Measurements from ENCODE around the gene KRT86.
"Not testable (repeated sequence)": the region's sequence is repeated elsewhere in the genome, so short reads cannot be mapped to it uniquely, and the experiment has no call there.

KRT86 gene

DNA sequence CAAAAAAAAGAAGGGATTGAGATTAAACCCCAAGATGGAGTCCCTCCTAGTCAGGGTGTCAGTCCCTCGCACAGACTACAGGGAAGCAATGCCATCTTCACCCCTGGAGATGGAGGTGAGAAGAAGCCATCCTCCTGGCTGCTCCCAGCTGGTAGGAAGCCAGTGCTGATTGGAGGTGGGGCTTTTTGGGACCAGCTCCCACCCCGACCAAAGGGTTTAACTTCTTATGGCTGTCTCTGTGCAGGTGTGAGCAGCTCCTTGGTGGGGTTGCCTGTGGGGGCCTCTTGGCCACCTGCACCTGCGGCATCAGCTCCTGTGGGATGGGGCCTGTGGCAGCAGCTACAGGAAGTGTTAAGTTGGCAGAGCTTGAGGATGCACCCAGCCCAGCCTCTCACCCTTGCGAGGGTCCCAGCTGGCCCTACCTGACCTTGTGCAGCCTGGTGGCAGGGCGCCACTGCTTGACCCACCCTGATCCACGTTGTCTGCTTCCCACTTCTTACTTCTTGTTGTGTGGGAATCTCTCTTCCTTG is 3.8 kb upstream of the KRT86 start:
- no peak for DNase-seq

DNA sequence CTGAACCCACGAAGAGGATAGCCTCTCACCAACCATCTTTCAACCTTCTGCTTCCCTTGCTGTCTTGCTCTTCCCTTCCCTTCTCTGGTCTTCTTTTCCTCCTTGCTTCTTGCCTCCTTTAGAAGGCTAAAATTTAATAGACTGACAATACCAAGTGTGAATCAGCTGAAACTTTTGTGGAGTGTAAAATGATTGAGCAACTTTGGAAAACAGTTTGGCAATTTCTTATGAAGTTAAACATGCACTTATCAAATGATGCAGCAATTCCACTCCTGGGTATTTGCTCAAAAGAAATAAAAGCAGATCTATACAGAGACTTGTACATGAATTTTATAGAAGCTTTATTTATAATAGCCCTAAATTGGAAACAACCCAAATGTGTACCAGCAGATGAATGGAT is 3.3 kb upstream of the KRT86 start:
- no peak for DNase-seq

DNA sequence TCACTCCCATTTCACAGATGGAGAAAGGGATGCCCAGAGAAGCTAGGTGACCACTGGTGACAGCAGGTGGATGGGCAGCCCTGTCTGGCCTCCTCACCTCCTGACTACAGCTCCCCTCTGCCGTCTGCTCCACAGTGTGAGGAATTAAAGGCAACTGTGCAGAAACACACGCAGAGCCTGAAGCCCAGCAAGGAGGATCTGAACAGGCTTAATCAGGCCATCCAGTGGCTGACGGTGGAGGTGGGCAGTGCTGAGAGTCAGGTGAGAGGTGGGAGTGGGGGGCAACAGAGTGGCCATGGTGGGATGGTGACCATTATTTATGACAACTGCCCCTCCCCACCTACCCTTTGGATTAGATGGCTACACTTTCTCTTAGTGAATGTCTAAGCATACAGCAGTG is 1.2 kb downstream of the KRT86 start:
- DNase-seq: no peak

GRCh38 chr12:52277486-52278245 is 3.2 kb downstream of the KRT86 start:
- DNase-seq: no peak

DNA sequence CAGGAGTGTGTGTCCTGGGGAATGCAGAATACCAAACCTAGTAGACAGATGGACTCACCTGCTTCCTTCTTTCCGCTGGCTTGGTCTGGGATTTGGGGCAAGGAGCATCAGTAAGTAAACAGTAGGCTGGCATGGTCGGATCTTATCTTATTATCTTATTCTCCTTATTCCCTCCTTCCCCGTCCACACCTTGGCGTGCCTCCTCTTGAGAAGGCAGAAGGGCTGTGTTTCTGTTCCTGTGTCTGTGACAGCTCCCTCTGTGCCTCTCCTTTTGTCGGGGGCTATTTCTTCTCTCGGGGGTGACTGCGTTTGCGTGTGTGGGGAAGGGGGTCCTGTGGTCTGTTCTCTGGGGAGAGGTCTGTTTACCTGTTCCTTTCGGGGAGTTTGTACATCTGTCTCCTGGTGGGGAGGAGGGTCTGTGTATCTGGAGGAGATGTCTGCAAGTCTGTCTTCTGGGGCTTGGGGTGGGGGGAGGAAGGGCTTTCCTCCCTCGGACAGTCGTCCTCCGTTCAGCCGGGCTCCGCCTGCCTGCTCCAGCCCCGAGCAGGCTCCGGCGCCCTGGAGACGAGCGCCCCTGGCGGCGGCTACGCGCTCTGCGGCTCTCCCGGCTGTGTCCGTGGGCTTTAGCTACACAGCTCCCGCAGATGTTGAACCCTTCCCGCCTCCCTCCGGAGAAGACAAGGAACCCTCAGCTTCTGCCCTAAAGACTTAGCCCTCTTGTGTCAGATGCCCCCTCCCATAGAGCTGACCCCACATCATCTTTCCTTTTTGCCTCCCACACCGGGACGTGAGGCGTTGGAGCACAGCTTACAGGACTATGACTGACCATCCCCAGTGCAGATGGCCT is 4.4 kb downstream of the KRT86 start:
- peak; percentile 55 to 60 for DNase-seq

DNA sequence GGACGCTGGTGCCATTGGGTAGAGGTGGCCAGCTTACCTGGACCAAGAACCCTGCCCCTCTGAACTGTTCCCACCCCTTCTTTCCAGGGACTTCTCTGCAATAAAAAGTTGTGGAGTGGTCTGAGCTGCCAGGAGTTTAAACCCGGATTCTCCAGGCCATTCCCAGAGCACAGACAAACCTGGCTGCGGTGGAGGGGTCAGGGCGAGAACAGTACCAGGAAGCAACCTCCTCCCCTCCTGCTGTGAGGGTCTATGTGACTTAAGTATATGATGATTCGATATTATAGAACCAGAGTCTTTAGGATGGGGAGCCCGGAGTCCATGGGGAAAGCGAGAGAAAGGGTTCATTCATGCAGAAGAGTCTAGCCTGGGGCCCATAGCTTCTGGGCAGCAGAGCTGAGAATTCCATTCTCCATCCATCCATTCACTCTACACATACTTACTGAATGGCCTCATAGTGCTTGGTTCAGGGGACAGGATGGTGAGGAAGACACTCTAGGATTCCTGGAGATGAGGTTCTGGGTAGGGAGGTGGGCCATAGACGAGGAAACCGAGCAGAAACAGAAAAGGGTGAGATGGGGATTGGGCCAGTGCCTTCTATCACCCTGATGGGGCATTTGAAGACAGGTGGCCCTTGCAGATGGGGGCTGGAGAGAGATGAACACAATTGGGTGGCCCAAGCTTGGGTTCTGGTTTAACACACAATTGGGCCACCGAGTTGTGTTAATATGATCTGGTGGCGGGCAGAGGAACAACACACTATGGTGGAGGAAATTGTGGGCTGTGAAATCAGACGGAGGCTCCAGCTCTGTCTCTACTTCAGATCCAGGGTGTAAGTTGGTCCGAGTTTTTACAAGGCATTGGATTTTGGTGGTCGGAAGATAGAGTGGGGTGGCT is 5.2 kb downstream of the KRT86 start:
- no peak for DNase-seq

GRCh38 chr12:52280319-52280795 is 5.9 kb downstream of the KRT86 start:
- DNase-seq: no peak

GRCh38 chr12:52280796-52281560 is 6.5 kb downstream of the KRT86 start:
- no peak for DNase-seq

GRCh38 chr12:52284562-52285171 is 10.2 kb downstream of the KRT86 start:
- DNase-seq: no peak

- DNase-seq: no peak
Measured at GRCh38 chr12:52285172-52285745, 10.8 kb downstream of the KRT86 start.

DNA sequence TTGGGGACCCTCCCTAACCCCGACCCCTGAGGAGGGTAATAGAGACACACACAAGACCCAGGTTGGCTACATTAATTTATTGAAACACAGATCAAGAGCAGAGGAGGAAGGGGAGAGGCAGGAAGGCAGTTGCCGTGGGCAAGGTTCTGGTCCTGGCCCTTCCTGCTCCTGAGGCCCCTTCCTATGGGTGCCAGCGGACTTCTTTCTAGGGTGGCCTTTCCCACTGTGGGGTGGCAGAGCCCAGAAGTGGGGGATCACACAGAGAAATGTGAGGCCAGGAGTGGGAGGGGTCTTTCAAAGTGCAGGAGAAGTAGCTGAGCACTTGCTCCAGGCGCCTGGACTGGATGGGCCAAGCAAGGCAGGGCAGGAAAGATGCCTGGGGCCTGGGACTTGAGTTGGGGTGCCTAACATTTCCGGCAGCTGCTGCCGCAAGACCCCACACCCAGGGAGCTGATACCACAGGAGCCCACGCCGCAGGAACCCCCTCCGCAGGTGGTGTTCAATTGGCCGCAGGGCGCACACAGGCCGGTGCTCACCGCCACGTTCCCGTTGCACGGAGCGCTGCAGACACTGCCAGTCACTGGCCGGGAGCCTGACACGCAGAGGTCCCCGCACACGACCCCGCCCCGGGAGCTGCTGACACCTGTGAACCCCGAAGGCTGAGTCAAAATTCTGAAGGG is 11.5 kb downstream of the KRT86 start:
- no peak for DNase-seq

DNA sequence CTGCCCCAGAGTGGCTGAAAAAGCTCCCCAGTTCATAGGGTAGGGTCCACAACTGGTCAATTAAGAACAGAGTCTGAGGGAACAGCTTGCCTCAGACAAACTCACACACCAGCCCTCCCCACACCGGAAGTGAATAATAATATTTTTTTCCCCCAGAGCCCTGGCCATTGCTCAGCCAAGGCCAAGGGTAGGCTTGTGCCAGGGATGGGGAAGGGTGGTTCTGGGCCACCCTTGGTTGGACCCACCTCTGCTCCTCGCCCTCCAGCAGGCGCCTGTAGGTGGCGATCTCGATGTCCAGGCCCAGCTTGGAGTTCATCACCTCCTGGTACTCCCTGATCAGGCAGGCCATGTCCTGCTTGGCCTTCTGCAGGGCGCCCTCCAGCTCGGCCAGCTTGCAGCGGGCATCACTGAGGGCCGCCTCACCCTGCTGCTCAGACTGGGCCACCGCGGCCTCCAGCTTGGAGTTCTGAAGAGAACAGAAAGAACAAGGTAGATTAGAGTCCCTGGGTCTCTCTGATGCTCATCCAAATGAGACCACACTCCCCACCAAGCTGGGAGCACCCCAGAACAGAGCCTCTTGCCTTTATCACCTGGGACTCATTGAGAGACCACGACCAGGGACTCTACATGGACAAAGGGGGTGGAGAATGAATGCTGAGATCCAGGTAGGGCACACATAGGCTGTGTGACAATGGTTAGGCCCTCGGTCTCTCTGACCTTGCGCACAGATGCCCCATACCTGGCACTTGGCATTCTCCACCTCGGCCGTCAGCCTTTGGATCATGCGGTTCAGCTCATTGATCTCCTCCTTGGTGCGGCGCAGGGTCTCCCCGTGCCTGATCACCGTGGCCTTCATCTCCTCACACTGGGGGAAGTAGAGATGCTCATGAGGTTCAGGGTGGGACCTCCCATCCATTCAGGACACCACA is 12.7 kb downstream of the KRT86 start:
- DNase-seq: not testable (repeated sequence)

DNA sequence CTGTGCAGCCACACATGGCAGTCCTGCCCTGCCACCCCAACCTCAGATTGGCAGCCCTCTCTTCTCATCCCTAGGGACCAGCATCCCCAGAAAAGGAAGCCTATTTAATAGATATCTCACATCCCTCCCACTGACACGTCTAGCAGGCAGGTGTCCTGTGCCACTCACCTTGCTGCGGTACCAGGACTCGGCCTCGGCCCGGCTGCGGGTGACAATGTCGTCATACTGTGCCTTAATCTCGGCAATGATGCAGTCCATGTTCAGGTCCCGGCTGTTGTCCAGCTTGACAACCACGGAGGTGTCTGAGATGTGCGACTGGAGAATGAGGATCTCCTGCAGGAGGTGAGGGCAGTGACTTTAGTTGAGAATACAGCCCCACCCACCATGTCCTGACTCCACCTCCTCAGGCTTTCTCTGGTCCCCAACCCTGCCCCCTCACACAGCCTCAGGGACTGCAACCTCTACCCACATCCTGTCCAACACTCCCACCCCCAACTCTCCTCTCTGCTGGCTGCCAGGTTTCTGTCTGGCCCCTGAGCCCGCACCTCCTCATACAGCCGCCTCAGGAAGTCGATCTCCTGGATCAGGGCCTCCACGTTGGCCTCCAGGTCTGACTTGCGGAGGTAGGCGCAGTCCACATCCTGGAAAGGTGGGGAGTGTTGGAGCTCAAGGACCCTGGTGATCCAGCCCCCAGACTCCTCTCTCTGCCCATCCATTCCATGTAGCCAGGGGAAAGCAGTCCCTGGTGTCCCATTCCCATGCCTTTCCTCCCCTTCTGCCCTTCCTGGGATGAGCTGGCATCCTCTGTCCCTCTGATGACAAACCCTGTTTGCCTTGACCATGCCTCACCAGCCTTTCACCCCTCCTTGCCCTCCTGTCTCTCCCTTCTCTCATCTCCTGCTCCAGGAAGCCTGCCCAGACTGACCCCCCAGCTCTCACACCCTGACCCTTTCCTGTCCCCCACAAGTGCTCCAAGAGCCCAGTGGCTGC is 13.7 kb downstream of the KRT86 start:
- DNase-seq: not testable (repeated sequence)

DNA sequence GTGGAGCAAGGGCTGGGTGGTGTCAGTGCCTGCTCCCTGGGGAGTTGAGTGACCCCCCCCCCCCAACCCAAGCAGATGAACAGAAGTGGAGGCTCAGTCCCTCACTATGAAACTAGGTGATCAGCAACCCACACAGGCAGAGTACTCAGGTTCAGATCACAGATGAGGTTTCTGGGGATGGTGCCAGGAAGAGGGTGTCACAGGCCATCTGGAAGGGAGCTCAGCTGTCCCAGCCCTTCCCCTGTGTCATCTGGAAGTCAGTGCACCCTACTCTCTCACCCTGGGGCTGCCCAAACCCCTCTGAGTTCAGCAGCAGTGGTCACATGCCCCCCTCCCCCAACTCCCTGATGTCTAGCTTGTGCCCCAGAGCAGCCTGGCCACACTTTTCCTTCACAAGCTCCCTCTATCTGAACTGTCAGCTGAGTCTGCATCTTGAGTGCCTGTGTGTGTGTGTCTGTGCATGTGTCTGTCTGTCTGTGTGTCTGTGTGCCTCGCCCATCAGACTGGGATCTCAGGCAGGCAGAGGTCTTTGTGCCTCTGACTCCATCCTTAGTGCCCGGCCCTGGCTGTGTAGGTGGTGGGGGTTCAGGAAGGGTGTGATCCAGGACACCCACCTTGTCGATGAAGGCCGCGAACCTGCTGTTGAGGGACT is 16.2 kb downstream of the KRT86 start:
- DNase-seq: not testable (repeated sequence)

DNA sequence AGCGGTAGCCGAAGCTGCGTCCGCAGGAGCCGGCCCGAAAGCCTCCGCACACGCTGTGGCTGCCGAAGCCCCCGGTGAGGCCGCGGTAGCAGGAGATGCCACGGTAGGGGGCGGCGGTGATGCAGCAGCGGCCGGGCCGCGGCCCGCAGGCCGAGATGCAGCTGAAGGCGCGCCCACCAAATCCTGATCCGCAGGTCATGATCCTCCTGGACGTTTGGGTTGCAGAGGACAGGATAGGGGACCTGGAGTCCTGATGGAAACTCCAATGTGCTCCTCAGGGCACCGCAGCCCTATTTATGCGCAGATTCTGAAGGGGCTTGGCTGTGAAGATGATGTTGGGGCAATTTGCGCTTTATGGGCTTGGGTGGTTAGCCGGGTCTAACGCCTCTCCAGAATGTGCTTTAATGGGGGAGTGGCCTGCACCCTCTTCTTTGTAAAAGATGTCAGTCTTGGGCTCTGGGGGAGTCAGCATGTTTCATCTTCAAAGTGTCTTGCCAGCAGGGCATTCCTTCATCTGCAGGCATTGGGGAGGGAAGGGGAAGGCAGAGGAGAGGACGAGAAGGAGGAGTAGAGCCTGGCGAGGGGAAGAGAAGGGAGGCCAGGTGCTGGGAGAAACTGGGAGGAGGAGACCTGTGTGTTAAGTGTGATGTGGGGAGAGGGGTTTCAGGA is 17.0 kb downstream of the KRT86 start, which contains the start of gene KRT81:
Gene KRT81 (minus strand): TSS at position 268 of the 669 bp plus-strand sequence. CDS start 69 bp downstream, at position 199.
- no peak for DNase-seq

- no peak for DNase-seq
Measured at GRCh38 chr12:52293926-52294325, 19.5 kb downstream of the KRT86 start.

DNA sequence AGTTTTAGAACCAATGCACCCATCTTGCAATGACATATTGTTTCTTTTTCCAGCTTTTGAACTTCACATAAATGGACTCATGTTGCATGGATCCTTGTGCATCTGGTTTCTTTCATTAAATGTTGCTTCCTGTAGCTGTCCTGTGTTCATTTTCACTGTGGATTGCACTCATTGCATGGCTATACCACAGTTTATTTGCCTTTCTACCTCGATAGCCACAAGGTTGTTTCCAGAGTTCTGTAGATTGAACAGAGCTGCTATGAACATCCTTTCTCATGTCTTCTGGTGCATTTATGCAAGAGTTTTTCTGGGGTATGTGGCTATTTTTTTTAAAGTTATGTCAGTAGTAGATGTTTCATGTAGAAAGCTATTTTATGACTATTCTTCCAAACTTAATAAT is 20.4 kb downstream of the KRT86 start:
- no peak for DNase-seq
